Liver (tissue), 3 donors: ENCODE data around the gene PLEKHA6.

Source experiments
- CTCF ChIP-seq: fragments of 150-350 bp; IDR thresholded peaks from 2 replicates; pipeline ENCODE4 v1.5.1; 2017; ENCODE audit warnings: improper control_type of control experiment, low read depth, low read length; ENCODE audit not compliant: missing input control
- EGR1 ChIP-seq, 2 donors: IDR thresholded peaks; 2 replicates each; pipeline ENCODE4 v1.6.1; 2016 to 2018; ENCODE audit warnings: antibody characterized with exemption in 2 of 2, low read depth in 2 of 2
- FOXA1 ChIP-seq: IDR thresholded peaks from 2 replicates; pipeline ENCODE4 v1.6.1; 2016; ENCODE audit warnings: antibody characterized with exemption
- GABPA ChIP-seq, 2 donors: IDR thresholded peaks in 1 of 2; conservative IDR thresholded peaks in 1 of 2; 2 replicates each; pipeline ENCODE4 v1.6.1; 2016; ENCODE audit warnings: antibody characterized with exemption in 2 of 2, mild to moderate bottlenecking in 1 of 2, moderate library complexity in 1 of 2
- RXRA ChIP-seq, 2 donors: IDR thresholded peaks; 2 replicates each; pipeline ENCODE4 v1.6.1; 2017 to 2018; ENCODE audit warnings: antibody characterized with exemption in 2 of 2, mild to moderate bottlenecking in 1 of 2
- YY1 ChIP-seq: IDR thresholded peaks from 2 replicates; pipeline ENCODE4 v1.6.1; 2016; ENCODE audit warnings: antibody characterized with exemption, mild to moderate bottlenecking
- TF ChIP-seq, protein P1 (sequence below): IDR thresholded peaks from 2 replicates; pipeline ENCODE4 v1.6.1; 2016; ENCODE audit warnings: antibody characterized with exemption
- donor health status: healthy.
- donor health status: healthy.

DNA sequence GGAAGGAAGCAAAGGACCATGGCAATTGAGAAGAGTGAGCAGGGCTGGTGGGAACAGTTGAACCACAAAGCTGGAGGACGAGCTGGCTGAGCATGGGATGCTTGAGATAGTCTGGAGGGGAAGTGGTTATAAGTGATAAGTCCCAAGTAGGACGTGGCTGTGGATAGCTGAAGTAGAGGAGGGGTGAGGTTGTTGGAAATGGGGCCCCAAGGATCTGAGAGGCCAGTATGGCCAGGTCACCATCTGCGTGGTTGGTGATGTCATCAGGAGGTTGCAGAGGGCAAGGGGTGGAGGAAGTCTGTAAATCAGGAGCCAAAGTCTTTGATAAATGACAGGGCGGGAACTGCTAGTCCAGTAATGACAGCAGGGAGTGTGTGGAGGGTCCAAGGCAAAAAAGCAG lies 182.6 kb downstream of the PLEKHA6 start:
- TF ChIP-seq CTCF (no peak), RXRA (IDR thresholded peaks at IDR 0.05) (no peak), YY1 (no peak), FOXA1 (no peak), GABPA (IDR thresholded peaks at IDR 0.05 in 1 of 2, conservative IDR thresholded peaks at IDR 0.05 in 1 of 2) (no peak), EGR1 (IDR thresholded peaks at IDR 0.05; ENCODE audit: low read depth in 2 of 2) (no peak)
- TF ChIP-seq, protein P1, sequence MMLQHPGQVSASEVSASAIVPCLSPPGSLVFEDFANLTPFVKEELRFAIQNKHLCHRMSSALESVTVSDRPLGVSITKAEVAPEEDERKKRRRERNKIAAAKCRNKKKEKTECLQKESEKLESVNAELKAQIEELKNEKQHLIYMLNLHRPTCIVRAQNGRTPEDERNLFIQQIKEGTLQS, result no peak
